COLO668 (cell line): ENCODE measurements around the gene SLC1A4.
"Not testable (repeated sequence)": the region's sequence is repeated elsewhere in the genome, so short reads cannot be mapped to it uniquely, and the experiment has no call there.

Experiments
- DNase-seq: peaks from one replicate; lab custom pipeline; 2025; ENCODE audit not compliant: unreplicated experiment; lab: John Stamatoyannopoulos, UW

SLC1A4 gene

DNA sequence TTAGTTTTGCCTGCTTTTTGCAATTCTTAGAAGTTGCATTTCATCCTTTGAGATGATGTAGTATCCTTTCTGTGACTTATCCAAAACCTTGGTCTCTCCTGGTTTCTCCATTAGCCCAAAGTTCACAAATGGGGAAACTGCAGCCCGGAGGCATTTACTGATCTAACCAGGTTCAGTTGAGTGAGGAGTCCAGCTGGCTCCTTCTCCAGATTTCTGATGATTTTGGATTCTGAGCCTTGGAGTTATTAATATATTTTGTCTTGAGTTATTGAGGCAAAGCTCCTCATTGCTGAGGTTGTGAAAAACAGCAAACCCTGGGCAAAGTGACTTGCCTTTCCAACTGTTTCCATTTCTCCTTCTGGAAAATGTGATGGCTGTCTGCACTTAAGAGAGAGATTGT lies 1.7 kb downstream of the SLC1A4 start:
- DNase-seq: no peak

- no peak for DNase-seq
Observed at GRCh38 chr2:64992218-64992617, 3.0 kb downstream of the SLC1A4 start.

DNA sequence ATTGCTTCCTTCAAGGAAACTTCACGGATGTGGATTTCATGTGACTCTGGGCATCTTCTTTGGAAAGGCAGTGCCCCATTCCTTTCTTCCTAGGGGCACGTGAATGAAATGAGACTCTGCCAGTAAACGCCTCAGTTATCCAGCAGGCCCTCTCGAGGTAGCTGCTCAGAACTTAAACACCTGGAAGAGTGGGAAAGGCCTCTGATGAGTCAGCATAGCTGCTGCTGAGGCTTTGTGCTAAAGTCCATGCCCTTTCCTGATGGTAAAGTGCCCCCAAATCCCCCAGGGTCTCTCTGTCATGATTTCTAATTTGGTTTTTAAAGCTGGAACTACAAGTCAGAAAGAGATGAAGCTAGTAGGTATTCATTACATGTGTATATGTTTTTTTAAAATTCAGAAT lies 3.8 kb downstream of the SLC1A4 start:
- DNase-seq: peak; percentile 14

- no peak for DNase-seq
Observed at GRCh38 chr2:64995041-64995440, 5.8 kb downstream of the SLC1A4 start.

- DNase-seq: no peak
Observed at GRCh38 chr2:64996871-64997307, 7.7 kb downstream of the SLC1A4 start.

GRCh38 chr2:64998658-64999061 lies 9.5 kb downstream of the SLC1A4 start:
- no peak for DNase-seq

GRCh38 chr2:64999754-65000153 lies 10.6 kb downstream of the SLC1A4 start:
- no peak for DNase-seq

DNA sequence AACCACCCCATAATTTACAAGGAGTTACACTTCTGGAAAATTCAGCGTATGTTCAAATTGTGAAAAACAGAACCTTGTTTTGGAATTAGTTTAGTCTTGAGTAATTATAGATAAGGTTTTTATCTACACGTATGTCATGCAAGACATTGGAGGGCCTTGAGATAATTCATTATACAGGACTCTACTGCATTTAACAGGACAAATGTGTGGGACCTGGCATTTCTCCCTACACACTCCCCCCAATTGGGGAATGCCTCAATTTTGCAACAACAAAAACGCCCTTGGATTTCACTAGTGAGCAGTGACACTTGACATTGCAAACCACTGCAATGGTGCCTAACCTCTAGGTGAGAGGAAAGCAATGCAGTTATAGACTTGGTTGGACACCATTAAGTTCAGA lies 11.4 kb downstream of the SLC1A4 start:
- no peak for DNase-seq

GRCh38 chr2:65003037-65003436 lies 13.8 kb downstream of the SLC1A4 start:
- no peak for DNase-seq

DNA sequence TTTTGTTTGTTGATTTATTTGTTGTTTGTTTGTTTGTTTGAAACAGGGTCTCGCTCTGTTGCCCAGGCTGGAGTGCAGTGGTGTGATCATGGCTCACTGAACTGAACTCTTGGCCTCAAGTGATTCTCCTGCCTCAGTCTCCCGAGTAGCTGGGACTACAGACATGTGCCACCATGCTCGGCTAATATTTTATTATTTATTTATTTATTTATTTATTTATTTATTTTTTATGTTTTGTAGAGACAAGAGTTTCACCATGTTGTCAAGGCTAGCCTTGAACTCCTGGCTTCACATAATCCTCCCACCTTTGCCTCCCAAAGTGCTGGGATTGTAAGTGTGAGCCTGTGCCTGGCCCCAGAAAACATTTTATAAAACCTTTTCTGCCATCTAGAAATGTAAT lies 15.0 kb downstream of the SLC1A4 start:
- DNase-seq: not testable (repeated sequence)

GRCh38 chr2:65013776-65014175 lies 24.6 kb downstream of the SLC1A4 start:
- DNase-seq: no peak

- no peak for DNase-seq
Observed at GRCh38 chr2:65015731-65016130, 26.5 kb downstream of the SLC1A4 start.

DNA sequence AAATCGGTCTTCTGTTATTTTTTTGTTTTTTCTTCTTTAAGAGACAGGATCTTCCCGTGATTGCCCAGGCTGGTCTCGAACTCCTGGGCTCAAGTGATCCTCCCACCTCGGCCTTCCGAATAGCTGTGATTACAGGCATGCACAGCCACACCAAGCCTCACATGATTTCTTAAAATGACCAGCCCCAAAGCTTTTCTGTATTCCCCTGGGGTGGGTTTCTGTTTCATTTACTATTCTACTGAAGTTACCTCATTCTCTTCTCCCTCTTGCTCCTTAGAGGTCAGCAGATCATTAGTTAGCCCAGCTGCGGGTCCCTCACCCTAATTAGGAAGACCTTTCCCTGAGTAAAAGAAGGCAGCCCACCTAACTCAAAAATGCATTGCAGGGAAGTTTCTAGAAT lies 27.6 kb downstream of the SLC1A4 start:
- no peak for DNase-seq

- no peak for DNase-seq
Observed at GRCh38 chr2:65017335-65017734, 28.1 kb downstream of the SLC1A4 start.

- DNase-seq: no peak
Observed at GRCh38 chr2:65018141-65018582, 29.0 kb downstream of the SLC1A4 start.

GRCh38 chr2:65019010-65019409 lies 29.8 kb downstream of the SLC1A4 start:
- no peak for DNase-seq

GRCh38 chr2:65019675-65020195 lies 30.5 kb downstream of the SLC1A4 start:
- no peak for DNase-seq

DNA sequence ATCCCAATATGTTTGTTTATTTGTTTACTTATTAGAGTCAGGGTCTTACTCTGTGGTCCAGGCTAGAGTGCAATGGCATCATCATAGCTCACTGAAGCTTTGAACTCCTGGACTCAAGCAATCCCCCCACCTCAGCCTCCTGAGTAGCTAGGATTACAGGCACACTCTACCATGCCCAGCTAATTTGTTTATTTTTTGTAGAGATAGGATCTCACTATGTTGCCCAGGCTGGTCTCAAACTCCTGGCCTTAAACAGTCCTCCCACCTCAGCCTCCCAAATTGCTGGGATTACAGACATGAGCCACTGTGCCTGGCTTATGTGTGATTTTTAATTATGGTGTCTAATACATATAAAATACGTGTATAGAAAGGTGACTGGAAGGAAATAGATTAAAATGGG lies 31.1 kb downstream of the SLC1A4 start:
- not testable (repeated sequence) for DNase-seq

DNA sequence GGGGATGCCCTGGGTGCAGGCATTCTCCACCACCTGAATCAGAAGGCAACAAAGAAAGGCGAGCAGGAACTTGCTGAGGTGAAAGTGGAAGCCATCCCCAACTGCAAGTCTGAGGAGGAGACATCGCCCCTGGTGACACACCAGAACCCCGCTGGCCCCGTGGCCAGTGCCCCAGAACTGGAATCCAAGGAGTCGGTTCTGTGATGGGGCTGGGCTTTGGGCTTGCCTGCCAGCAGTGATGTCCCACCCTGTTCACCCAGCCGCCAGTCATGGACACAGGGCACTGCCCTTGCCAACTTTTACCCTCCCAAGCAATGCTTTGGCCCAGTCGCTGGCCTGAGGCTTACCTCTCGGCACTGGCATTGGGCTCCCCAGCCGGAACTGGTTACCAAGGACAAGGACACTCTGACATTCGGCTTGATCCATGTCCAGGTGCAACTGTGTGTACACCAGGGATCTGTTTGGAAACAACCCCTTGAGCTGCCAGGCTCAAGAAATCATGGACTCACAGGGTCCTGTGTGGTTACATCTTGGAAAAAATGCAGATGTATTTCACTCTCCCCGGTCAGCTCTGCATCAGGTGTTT lies 31.8 kb downstream of the SLC1A4 start:
- no peak for DNase-seq

DNA sequence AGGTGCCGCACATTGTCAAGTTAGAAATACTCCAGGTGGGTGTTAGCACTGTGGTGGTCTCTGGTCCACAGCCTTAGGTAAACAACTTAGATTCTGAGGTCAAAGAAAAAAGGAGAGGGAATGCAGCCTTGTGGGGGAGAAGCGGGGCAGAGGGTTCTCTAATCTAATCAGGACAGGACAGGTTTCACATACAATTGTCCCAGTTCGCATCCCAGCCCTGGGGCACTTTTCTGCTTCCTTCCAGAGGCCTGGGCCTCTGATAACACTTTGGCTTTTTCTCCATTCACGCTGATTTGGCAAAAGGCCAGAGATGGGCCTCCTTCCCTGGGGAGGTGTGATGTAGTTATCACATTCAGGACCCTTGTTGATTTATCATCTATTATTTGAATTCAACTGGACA lies 32.5 kb downstream of the SLC1A4 start:
- DNase-seq: peak; percentile 13

GRCh38 chr2:65022189-65022588 lies 33.0 kb downstream of the SLC1A4 start:
- DNase-seq: no peak

DNA sequence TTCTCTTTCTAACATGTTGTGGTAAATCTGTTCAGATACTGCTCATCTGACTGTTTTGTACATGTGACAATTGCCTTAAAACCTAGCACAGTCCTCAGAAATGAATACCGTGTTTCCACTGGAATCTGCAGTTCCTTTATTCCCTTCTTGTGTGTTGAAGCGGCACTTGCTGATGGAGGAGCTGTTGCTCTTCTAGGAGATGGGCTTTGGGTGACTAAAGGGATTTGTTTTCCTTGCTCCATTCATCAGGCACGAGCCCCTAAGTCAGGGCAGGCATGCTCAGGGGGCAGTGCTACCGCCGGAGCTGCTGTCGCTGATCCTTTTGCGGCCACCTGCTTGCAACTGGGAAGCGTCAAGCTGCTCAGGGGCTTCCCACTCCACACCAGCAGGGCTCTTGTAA lies 34.5 kb downstream of the SLC1A4 start:
- no peak for DNase-seq

DNA sequence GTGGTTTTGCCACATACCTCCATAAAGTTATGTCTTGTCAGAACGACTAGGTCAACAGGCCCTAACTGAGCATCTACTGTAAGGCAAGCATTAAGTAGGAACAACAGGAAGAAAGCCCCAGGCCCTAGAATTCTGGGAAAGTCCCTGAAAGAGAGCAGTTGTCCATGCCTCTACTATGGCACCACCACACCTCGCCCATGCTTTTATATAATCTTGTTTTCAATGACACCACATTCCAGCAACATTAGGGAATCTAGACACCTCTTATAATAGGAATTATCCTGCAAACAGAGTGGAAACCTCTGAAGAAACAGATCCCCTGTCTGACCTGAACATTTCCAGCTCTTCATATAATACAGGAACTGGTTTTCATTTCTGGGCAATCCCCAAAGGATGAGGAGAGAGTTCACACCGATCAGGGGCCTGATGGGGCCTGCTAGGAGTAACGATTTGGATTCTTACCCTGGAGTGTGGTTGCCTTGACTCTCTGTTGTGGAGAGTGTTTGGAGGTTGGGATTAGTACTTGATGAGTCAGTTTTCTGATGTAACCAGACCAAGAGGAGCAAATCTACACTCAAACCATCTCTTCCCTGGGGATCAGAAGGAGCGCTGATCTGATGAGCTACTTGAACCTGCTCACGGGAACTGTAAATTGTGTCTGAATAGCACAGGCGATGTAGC lies 35.1 kb downstream of the SLC1A4 start:
- DNase-seq: no peak
